NCI-H2227 treated with DMSO at 0.1 percent for 48 hours (cell line): Measurements from ENCODE around the gene ZFP36.

ENCODE experiments used
- DNase-seq: peaks from one replicate; lab custom pipeline; 2025; lab: John Stamatoyannopoulos, UW

Gene ZFP36

DNA sequence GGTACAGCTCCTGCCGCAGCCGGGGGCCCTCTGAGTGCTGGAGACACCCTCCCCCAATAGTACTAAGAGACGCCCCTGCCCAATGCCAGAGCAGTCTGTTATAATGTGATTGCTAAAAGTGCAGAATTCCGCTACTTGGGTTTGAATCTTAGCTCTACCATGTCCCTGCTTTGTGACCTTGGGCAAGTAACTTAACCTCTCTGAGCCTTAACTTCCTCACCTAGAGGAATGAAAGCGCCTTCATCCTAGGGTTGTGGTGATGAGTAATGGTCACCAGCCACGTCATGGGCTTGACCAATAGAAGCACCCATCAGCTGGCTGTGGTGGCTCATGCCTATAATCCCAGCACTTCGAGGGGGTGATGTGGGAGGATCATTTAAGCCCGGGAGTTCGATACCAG lies 12.4 kb downstream of the ZFP36 start:
- no peak for DNase-seq

DNA sequence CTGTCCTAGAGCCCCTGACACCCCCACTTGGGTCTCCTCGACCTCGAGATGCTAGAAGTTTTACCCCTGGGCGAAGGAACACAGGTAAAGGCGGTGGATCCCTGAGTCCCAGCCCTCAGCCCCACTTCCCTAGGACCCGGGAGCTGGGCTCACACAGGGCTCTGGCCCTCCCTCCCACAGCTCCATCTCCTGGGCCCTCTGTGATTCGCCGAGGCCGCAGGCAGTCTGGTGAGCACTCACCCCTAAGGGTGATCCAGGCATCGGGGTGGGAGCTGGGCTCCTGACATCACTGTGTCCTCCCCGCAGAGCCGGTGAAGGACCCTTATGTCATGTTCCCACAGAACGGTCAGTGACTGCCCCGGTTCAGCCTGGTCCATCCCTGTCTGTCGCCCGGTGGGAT lies 14.1 kb downstream of the ZFP36 start:
- DNase-seq = no peak

DNA sequence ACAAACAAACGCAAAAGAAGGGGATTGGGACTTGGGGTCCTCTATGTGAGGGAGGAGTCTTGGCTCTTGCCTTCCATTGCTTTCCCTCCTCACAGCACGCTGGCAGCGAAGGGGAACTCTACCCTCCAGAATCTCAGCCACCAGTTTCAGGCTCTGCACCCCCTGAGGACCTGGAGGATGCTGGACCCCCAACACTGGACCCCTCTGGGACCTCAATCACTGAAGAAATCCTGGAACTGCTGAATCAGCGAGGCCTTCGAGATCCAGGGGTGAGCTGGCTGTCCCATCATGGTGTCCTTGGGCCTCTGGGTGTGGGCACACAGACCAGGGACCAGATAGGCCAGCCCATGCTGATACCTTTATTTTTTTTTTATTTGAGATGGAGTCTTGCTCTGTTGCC lies 15.4 kb downstream of the ZFP36 start:
- no peak for DNase-seq

DNA sequence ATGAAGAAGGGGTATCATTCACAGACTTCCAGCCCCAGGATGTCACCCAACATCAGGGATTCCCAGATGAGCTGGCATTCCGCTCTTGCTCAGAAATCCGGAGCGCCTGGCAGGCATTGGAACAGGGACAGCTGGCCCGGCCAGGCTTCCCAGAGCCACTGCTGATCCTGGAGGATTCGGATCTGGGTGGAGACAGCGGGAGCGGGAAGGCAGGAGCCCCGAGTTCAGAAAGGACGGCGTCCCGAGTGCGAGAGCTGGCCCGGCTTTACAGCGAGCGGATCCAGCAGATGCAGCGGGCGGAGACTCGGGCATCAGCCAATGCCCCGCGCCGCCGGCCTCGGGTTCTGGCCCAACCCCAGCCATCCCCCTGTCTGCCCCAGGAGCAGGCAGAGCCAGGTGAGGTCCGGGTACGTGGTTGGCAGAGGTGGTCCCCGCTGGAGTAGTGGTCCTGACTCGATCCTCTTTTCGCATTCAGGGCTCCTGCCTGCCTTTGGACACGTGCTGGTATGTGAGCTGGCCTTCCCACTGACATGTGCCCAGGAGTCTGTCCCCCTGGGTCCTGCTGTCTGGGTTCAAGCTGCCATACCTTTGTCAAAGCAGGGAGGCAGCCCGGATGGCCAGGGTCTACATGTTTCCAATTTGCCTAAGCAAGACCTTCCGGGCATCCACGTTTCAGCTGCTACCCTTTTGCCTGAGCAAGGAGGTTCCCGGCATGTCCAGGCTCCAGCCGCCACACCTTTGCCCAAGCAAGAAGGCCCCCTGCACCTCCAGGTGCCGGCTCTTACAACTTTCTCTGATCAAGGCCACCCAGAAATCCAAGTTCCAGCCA lies 16.8 kb downstream of the ZFP36 start:
- no peak for DNase-seq

DNA sequence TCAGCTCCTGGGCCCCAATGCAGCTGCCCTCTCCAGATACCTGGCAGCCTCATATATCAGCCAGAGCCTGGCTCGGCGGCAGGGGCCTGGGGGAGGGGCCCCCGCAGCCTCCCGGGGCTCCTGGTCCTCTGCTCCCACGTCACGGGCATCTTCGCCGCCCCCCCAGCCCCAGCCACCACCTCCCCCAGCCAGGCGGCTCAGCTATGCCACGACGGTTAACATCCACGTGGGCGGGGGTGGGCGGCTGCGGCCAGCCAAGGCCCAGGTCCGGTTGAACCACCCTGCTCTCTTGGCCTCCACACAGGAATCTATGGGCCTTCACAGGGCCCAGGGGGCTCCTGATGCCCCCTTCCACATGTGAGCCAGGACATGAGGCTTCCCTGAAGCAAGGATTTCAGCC lies 18.3 kb downstream of the ZFP36 start:
- no peak for DNase-seq

DNA sequence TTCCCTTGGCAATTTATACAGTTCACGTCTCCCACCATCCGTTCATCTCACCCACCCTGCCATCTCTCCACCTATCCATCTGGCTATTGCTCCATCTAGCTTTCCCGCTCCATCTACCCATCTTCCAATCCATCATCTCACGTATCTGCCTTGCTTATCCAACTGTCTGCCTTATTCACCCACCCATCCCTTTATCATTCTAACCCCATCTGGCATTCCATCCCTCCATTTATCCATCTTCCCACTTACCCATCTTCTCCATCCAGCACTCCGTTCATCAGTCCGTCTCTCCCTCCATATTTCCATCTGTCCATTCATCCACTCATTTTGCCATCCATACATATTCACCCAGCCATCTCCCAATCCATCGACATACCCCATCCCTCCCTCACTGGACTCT lies 19.1 kb downstream of the ZFP36 start:
- no peak for DNase-seq

DNA sequence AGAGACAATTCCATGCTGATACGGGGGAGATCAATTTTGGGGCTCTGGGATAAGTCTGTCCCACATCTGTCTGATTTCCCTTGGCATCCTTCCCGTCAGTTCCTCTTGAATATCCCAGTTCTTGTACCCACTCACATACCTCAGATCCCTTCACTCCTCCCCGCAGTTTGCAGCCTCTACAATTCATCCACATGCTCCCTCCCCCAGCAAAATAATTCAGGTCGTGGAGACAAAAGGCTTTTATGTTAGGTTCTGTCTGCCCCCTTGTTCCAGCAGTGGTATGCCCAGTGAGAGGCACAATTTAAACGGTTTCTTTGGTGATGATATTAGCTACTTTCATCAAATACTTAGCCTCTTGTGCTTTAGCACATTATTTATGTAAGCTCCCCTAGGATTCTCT lies 19.5 kb downstream of the ZFP36 start:
- peak; percentile 72 for DNase-seq

DNA sequence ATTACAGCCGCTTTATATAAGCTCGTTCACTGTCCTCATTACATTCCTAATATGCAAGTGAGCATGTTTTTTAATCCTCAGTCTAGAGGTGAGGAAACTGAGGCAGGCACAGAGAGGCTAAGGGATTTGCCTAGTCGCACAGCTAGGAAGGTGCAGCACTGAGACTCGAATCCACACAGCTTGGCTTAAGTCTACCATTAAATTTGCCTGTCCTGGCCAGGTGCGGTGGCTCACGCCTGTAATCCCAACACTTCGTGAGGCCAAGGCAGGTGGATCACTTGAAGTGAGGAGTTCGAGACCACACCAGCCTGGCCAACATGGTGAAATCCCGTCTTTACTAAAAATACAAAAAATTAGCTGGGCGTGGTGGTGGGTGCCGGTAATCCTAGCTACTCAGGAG lies 21.1 kb downstream of the ZFP36 start:
- no peak for DNase-seq

DNA sequence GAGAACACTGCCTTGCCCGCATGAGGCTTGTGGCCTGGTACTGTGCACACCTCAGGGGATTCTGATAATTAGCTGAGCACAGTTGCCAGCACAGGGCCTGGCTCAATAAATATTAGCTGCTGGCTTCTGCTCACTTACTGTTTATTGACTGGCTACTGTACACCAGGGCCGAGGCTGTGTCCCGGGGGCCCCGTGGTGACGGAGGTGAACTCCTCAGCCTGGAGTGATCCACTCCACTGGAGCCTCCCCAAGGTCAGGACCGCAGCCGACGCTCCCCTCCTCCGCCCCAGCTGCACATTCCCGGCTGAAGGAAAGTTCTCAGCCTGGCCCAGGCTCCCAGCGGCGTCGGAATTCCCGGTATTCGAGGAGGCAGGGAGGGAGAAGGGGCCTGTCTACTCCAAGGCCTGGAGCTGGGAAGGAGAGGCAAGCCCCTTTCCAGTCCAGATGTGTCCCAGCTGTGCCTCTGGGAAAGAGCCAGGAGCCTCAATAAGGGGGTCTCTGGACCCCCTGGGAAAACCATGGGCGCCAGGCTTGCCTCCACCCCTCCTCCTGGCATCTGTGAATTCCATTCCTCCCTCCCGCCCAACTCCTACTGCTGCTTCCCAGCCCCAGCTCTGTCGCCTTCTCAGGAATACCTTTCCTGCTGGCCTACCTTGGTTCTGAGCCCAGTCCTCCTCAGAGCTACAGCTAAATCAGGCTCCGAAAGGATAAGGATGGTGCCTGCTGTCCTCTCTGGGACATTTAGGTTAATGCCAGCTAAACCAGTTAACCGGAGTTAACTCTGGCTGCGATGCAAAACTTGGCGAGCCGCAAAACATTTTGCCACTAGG lies 21.9 kb downstream of the ZFP36 start:
- peak; percentile 72 for DNase-seq

DNA sequence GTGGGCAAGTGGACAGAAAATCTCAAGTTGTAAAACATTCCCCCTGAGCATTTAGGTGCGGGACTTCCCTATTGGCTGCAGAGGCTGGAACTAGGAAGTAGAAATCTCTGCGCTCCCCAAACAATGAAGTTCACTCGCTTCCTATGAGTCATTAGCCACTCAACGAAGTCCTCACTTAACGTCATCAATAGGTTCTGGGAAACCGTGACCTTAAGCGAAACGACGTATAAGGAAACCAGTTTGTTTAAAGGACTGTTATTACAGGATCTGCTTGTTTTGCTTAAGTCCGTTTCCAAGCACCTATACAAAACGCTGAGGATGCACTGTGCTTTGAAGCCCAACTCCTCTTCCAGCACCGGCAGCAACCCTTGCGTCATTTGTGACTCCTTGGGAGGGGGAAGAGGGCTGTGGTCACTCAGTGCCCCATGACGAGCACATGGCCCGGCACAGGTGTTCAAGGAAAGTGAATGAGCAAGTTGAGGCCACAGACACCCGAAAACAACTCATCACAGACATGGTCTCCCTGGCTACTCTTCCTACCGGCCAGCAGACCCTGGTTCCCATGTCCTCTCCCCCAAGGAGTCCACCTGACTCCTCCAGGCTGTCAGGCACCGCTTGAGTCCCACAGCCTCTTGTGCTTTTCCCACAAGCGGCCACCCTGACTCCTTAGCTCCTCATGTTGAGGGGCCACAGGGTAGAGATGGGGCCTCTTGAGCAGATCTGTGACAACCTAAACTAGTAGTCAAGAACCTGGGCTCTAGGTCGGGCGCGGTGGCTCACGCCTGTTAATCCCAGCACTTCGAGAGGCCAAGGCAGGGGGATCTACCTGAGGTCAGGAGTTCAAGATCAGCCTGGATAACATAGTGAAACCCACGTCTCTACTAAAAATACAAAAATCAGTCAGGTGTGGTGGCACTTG lies 24.3 kb downstream of the ZFP36 start:
- peak; percentile 77 for DNase-seq

DNA sequence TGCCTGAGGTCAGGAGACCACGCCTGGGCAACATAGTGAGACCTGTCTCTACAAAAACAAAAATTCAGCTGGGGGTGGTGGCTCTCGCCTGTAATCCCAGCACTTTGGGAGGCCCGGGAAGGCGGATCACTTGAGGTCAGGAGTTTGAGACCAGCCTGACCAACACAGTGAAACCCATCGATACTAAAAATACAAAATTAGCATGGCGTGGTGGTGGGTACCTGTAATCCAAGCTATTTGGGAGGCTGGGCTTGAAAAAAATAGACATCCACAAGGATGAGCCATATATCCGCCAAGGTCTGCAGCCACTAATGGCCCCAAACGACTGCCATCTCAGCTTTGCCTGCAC lies 26.0 kb downstream of the ZFP36 start:
- no peak for DNase-seq

DNA sequence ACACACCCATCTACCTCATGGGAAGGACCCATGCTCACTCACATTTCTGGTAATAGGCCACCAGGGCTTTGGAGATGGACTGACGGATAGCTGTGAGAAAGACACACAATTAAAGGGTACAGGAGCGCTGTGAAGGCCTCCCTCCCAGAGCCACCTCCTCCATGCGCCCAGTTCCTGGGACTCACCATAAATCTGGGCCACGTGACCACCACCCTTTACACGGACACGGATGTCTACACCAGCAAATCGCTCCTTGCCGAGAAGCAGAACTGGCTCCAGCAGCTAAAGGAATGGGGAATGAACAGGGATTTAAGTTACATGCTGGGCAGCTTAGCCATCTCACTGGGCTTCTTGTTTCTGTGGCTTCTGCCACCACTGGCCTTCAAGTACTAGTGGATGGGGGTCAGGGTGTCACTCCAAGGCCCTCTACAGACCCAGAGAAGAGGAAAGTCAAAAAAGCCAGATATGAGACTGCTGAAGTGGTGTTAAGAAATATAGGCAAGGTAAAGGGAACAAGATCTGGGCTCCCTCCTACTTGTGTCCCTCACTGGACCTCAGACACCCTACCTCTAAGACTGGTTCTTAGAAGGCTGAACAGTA lies 26.9 kb downstream of the ZFP36 start:
- no peak for DNase-seq

DNA sequence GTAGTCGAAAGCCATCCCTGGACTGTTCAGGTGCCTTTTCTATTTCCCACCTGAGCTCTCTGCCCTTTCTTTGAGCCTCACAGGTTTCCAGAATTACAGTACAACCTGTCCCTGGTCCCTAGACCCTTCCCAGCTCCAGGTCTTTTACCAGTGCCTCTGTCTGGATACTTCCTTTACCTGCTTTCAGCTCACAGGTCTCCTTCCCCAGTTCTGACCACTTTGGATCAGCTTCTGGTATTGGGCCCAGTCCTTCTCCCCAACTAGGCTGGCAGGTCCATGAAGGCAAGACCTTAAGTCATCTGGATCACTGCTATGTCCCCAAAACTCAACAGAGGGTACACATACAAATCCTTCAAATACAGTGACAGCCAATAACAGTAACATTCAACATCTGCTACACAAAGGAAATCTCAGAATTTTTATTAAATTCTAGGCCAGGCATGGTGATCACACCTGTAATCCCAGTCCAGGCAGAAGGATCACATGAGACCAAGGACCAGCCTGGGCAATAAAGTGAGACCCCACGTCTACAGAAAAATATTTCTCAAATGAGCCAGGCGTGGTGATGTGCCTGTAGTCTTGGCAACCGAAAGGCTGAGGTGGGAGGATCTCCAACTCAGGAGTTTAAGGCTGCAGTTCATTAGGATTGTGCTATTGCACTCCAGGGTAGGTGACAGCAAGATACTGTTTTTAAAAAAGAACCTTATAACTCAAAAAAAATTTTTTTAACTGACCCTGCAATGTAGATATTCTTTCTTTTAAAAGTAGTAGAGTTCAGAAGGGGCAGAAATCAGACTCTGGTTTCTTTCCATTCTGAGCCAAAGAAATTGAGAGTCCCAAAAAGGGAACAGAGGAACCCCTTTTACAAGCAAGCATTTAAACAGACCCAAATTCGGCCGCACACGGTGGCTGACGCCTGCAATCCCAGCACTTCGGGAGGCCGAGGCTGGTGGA lies 27.8 kb downstream of the ZFP36 start:
- DNase-seq = no peak

DNA sequence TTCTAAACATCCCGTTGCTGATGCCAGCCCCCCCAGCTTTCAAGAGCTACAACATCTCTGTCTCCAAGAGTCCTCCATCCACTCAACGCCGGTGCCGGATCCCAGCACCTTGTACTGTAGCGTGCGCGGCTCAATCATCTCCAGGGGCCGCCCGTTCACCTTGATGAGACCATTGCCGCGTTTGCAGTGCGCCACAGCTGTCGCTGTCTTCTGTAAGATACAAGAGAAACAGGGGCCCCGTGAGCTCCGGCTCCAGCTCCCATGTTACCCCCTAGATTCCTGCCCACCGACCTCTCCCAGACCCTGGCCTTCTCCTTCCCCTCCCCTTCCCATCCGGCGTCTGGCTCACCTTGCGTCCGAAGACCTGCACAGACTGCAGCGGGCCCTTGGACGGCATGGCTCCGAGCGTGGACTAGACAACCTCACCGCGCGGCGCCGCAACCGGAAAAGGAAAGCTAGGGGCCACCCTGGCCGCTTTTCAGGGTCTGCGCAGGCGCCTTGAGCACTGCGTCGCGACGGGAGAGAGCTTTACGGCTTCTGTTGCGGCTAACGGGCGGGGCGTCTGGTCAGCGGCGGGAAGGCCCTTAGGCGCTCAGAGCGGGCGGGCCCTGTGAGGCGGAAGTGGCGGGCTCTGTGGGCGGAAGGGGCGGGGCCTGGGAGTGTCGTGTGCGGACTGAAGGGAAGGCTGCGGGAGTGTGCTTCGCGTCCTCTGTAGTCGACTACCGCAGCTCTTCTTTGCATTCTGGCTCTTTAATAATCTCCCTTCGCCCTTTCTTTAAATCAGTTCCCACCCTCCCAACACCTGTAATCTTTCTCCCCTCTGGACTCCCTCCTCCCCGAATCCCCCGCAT lies 29.1 kb downstream of the ZFP36 start, which contains the start of gene RPS16:
RPS16 (minus strand) TSS at position 451 of the 851 bp plus-strand sequence; CDS start at position 397, 54 bp downstream.
- peak; percentile 100 for DNase-seq

DNA sequence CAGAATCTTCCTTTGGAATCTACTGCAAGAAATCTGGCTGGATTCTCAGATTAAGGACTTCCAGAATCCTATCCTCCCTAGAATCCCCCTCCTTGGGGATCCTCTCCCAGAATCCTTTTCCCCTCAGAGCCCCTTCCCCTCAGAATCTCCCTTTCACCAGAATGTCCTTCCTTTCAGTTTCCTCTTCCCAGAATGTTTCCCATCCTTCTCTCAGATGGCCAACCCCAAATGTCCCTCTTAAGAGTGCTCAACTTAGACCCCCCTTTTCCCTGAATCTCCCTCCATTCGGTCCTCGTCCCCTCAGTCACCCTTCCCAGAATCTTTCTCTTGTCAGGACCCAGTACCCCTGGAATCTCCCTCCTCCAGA lies 29.7 kb downstream of the ZFP36 start:
- no peak for DNase-seq

DNA sequence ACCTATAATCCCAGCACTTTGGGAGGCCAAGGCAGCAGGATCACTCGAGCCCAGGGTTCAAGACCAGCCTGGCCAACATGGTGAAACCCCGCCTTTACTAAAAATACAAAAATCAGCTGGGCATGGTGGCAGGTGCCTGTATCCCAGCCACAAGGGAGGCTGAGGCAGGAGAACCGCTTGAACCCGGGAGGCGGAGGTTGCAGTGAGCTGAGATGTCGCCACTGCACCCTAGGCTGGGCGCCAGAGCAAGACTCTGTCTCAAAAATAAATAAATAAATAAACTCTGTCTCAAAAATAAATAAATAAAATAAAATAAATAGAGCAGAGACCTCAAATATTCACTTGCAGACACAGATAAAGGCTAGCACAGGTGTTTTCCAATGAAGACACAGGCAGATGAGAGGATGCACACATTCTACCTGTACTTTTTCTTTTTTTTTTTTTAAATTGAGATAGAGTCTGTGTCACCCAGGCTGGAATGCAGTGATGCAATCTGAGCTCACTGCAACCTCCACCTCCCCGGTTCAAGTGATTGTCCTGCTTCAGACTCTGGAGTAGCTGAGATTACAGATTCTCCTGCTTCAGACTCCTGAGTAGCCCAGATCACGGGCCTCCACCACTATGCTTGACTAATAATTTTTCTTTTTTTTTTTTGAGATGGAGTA lies 31.8 kb downstream of the ZFP36 start:
- no peak for DNase-seq

DNA sequence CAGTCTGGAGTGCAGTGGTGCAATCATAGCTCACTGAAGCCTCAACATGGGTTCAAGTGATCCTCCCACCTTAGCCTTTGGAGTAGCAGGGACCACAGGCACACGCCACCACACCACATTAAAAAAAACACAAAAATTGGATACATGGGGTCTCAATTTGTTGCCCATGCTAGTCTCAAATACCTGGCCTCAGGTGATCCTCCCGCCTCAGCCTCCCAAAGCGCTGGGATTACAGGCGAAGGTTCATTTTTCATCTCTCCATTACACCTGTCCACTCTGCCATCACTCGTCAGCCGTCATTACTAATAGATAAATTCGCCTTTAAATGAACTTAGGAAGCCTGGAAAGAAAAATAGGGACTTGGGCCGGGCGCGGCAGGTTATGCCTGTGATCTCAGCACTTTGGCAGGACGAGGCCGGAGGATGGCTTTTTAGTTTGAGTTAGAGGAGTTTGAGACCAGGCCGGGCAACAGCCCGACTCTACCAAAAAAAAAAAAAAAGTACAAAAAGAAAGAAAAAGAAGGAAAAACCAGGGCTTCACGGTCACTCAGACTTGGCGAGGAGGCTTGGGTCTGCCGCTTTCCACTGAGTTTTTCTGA lies 38.0 kb downstream of the ZFP36 start:
- DNase-seq = peak; percentile 89

DNA sequence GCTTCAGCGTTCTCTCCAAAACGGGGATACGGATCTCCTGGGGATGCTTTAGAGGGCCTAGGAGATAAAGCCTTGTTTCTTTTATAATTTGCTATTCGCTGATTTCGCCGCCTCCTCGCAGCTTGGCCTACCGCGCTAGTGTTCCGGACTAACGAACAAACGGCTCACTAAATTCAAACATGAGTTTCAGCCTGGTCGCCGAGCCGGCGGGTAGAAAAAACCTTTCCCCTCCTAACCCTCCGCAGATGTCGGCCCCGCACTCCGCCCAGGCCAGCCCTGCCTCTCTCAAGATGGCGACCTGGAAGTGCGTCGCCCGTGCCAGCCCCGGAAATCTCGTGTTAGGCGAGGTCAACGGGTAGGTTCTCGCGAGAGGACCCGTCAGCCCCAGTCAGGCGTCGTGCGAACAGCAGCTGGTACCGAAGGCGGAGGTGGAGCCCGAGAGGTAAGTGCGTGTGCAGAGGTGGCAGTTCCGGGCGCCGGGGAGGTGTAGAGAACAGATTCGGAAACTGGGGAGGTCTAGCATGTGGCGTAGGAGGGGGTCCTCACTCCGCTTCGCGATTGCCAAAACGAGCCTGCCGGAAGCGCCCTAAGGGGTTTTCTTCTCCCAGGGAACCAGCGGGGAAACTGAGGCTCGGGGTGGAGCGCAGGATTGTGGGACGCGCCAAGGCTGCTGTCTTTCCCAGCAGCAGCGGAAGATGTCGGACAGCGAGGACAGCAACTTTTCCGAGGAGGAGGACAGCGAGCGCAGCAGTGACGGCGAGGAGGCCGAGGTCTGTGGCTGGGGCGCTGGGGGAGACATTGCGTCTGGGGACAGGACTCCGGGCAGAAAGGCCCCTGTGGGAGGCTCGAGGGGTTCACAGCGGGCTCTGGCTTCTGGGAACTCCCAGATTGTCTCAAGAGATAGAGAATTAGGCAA lies 38.8 kb downstream of the ZFP36 start, which contains the start of gene SUPT5H:
SUPT5H (plus strand) TSS at position 387 of the 916 bp plus-strand sequence; CDS start at position 696, 309 bp downstream.
- peak; percentile 100 for DNase-seq
